NCI-H82 treated with DMSO at 0.1 percent for 48 hours (cell line): ENCODE results near the gene PDZD8.

Source experiments
- DNase-seq: peaks from one replicate; lab custom pipeline; 2025; ENCODE audit not compliant: unreplicated experiment; lab: John Stamatoyannopoulos, UW

The PDZD8 gene

GRCh38 chr10:117391436-117392205 lies 16.4 kb upstream of the PDZD8 start:
- DNase-seq: no peak

GRCh38 chr10:117390420-117390819 lies 15.2 kb upstream of the PDZD8 start:
- no peak for DNase-seq

GRCh38 chr10:117386805-117387204 lies 11.6 kb upstream of the PDZD8 start:
- no peak for DNase-seq

- no peak for DNase-seq
These were observed 7.6 kb upstream of the PDZD8 start for GRCh38 chr10:117382861-117383260.

GRCh38 chr10:117374506-117375359 lies 507 bp downstream of the PDZD8 start:
- no peak for DNase-seq

- DNase-seq: no peak
These were observed 1.3 kb downstream of the PDZD8 start for GRCh38 chr10:117373823-117374505.

- DNase-seq: no peak
These were observed 5.0 kb downstream of the PDZD8 start for GRCh38 chr10:117370205-117370604.

- no peak for DNase-seq
These were observed 7.5 kb downstream of the PDZD8 start for GRCh38 chr10:117367718-117368117.

GRCh38 chr10:117366741-117367140 lies 8.5 kb downstream of the PDZD8 start:
- DNase-seq: no peak

GRCh38 chr10:117365612-117366011 lies 9.6 kb downstream of the PDZD8 start:
- no peak for DNase-seq

- no peak for DNase-seq
These were observed 10.9 kb downstream of the PDZD8 start for GRCh38 chr10:117364110-117364960.

GRCh38 chr10:117363028-117363427 lies 12.2 kb downstream of the PDZD8 start:
- no peak for DNase-seq

GRCh38 chr10:117362313-117362712 lies 12.9 kb downstream of the PDZD8 start:
- DNase-seq: no peak

GRCh38 chr10:117360994-117361667 lies 14.1 kb downstream of the PDZD8 start:
- no peak for DNase-seq

GRCh38 chr10:117360016-117360415 lies 15.2 kb downstream of the PDZD8 start:
- DNase-seq: no peak

GRCh38 chr10:117355072-117355471 lies 20.2 kb downstream of the PDZD8 start:
- no peak for DNase-seq

- no peak for DNase-seq
These were observed 21.6 kb downstream of the PDZD8 start for GRCh38 chr10:117353684-117354083.

GRCh38 chr10:117352724-117353123 lies 22.5 kb downstream of the PDZD8 start:
- DNase-seq: no peak

GRCh38 chr10:117351996-117352395 lies 23.2 kb downstream of the PDZD8 start:
- no peak for DNase-seq

- DNase-seq: no peak
These were observed 23.7 kb downstream of the PDZD8 start for GRCh38 chr10:117351558-117351957.
